PC-9 (cell line): ENCODE data around the gene DLEU7. TPM values are rescaled to one million over a fixed set of nuclear protein-coding genes. Genes with fewer than 3 reads are reported as not detected.

ENCODE experiments used
- BruUV-seq: library from RNA; stranded (reverse); fragments of 400-500 nt; replicated peaks from 2 replicates; lab custom pipeline; 2021; lab: Mats Ljungman, UMichigan
- CTCF ChIA-PET: fragments of 300-600 bp; sonication (Branson Sonifier 250); formaldehyde crosslinking; loops from one replicate; lab custom pipeline; 2022; ENCODE audit warnings: antibody characterized with exemption; lab: Charles Lee
- POLR2A ChIA-PET: fragments of 300-600 bp; sonication (Branson Sonifier 250); formaldehyde crosslinking; loops from one replicate; lab custom pipeline; 2022; ENCODE audit warnings: antibody characterized with exemption; ENCODE audit not compliant: unreplicated experiment; lab: Charles Lee
- DNase-seq, 2 experiments: peaks; one replicate each; pipeline versions ENCODE4 v3.0.0 to v3.0.0-alpha.2; 2015 to 2022; ENCODE audit warnings: mixed read lengths in 1 of 2
- H2AFZ ChIP-seq: fragments of 200-600 bp; sonication (generic); 2 replicates; pipeline ENCODE4 v1.8.1; 2017; ENCODE audit warnings: antibody characterized with exemption
- H3F3A ChIP-seq: fragments of 200-600 bp; sonication (generic); 2 replicates; pipeline ENCODE4 v1.8.1; 2017; ENCODE audit warnings: antibody characterized with exemption, mild to moderate bottlenecking, low read depth; ENCODE audit not compliant: insufficient read depth
- H3K27ac ChIP-seq: fragments of 200-600 bp; sonication (generic); 2 replicates; pipeline ENCODE4 v1.6.1; 2016; ENCODE audit warnings: mixed run types
- H3K27me3 ChIP-seq: fragments of 200-600 bp; sonication (generic); 2 replicates; pipeline ENCODE4 v1.6.1; 2016; ENCODE audit warnings: low read depth, mixed run types; ENCODE audit not compliant: insufficient read depth
- H3K36me3 ChIP-seq: fragments of 200-600 bp; sonication (generic); 2 replicates; pipeline ENCODE4 v1.6.1; 2016; ENCODE audit warnings: low read depth, mixed run types
- H3K4me1 ChIP-seq: fragments of 200-600 bp; sonication (generic); replicated peaks from 2 replicates; pipeline ENCODE4 v1.6.1; 2016; ENCODE audit warnings: mixed run types; ENCODE audit not compliant: insufficient read depth
- H3K4me2 ChIP-seq: fragments of 200-600 bp; sonication (generic); 2 replicates; pipeline ENCODE4 v1.6.1; 2017; ENCODE audit warnings: mixed run types
- H3K4me3 ChIP-seq: fragments of 200-600 bp; sonication (generic); 2 replicates; pipeline ENCODE4 v1.6.1; 2016; ENCODE audit warnings: mixed run types
- H3K79me2 ChIP-seq: fragments of 200-600 bp; sonication (generic); 2 replicates; pipeline ENCODE4 v1.6.1; 2017; ENCODE audit warnings: low read depth, mixed run types
- H3K9me2 ChIP-seq: fragments of 200-600 bp; sonication (generic); 2 replicates; pipeline ENCODE4 v1.8.1; 2017; ENCODE audit warnings: mild to moderate bottlenecking; ENCODE audit not compliant: insufficient read depth
- H3K9me3 ChIP-seq: fragments of 200-600 bp; sonication (generic); 2 replicates; pipeline ENCODE4 v1.8.1; 2016; ENCODE audit warnings: low read depth; ENCODE audit not compliant: insufficient read depth
- H4K20me1 ChIP-seq: fragments of 200-600 bp; sonication (generic); 2 replicates; pipeline ENCODE4 v1.8.1; 2017; ENCODE audit not compliant: insufficient read depth
- CTCF ChIP-seq: fragments of 200-600 bp; sonication (generic); conservative IDR thresholded peaks from 2 replicates; pipeline ENCODE4 v1.6.1; 2017; ENCODE audit warnings: mixed run types, antibody characterized with exemption, mild to moderate bottlenecking, moderate library complexity
- EZH2 ChIP-seq: fragments of 200-600 bp; sonication (generic); IDR thresholded peaks from 2 replicates; pipeline ENCODE4 v1.8.0; 2017; ENCODE audit warnings: antibody characterized with exemption, low read depth
- intact Hi-C: fragments of 100-400 bp; cut with micrococcal nuclease; formaldehyde crosslinking; loops from one replicate; pipeline ENCODE4 v1.10.0; 2022; ENCODE audit not compliant: unreplicated experiment
- total RNA-seq: library from RNA; stranded (reverse); gene quantifications from 2 replicates; pipeline ENCODE4 v1.2.3, GENCODE V29; 2021

DLEU7 gene
- total RNA-seq, 1 experiment from 2014 or later: not detected

- CTCF ChIA-PET: no interaction called here
Measured at GRCh38 chr13:50780201-50781015, 63.1 kb downstream of the DLEU7 start.

GRCh38 chr13:50779443-50780200, 63.9 kb downstream of the DLEU7 start:
- 0 out of 2 replicates have a peak, but pooled peaks cover 3% of the 10 kb centered on the region for H3K9me2 ChIP-seq
- no peak overlapping the region for H3K4me2 ChIP-seq
- H3K36me3 ChIP-seq: no peaks in the 10 kb centered on the region
- TF ChIP-seq EZH2 (no peak), CTCF (no peak)
- POLR2A ChIA-PET: no interaction called here
- no peaks in the 10 kb centered on the region for H3K4me1 ChIP-seq
- DNase-seq: no peak
- H3K9me3 ChIP-seq: peaks cover 11% of the 10 kb centered on the region; the same call in 1 of the 2 replicates
- no peaks in the 10 kb centered on the region for H3K27me3 ChIP-seq
- no peak overlapping the region for H2AFZ ChIP-seq
- CTCF ChIA-PET: no interaction called here
- no peaks in the 10 kb centered on the region for H3K79me2 ChIP-seq
- H4K20me1 ChIP-seq: no peaks in the 10 kb centered on the region
- no peak overlapping the region for H3K27ac ChIP-seq
- BruUV-seq: no TSS peak
- intact Hi-C loops: no loop called here
- H3F3A ChIP-seq: no peaks in the 10 kb centered on the region
- no peak overlapping the region for H3K4me3 ChIP-seq

More at GRCh38 chr13:50780201-50781015, 63.1 kb downstream of the DLEU7 start:
- Histone ChIP-seq H3K27ac (no peak overlapping the region), H3K4me3 (no peak overlapping the region), H3F3A (no peaks in the 10 kb centered on the region), H3K4me2 (no peak overlapping the region), H3K9me3 (0 out of 2 replicates have a peak, but pooled peaks cover 4% of the 10 kb centered on the region), H3K4me1 (no peaks in the 10 kb centered on the region), H4K20me1 (no peaks in the 10 kb centered on the region), H3K36me3 (no peaks in the 10 kb centered on the region), H3K27me3 (no peaks in the 10 kb centered on the region), H3K9me2 (no peaks in the 10 kb centered on the region), H2AFZ (no peak overlapping the region), H3K79me2 (no peaks in the 10 kb centered on the region)
- no peak for DNase-seq
- intact Hi-C loops: no loop called here
- TF ChIP-seq CTCF (no peak), EZH2 (no peak)
- BruUV-seq: no TSS peak
- POLR2A ChIA-PET: no interaction called here

Other genes with a start within 250 kb of the DLEU7 start
- gene RNASEH2B, start 66.1 kb upstream of the DLEU7 start, total RNA-seq: 45.2 and 45.8 TPM in 2 replicates